ENCODE data around the gene EPO.

Gene EPO

GRCh38 chr7:100684534-100685042 is 35.7 kb upstream of the EPO start:
- no peak for TF ChIP-seq CTCF (conservative IDR thresholded peaks at IDR 0.05)
- TF ChIP-seq ZFX (IDR thresholded peaks at IDR 0.05): no peak
- H3K27ac ChIP-seq: no peak overlapping the region

GRCh38 chr7:100685049-100685605 is 35.1 kb upstream of the EPO start:
- H3K27ac ChIP-seq: no peak overlapping the region
- TF ChIP-seq CTCF (conservative IDR thresholded peaks at IDR 0.05): no peak
- no peak for TF ChIP-seq ZFX (IDR thresholded peaks at IDR 0.05)

- H3K27ac ChIP-seq: no peak overlapping the region
- TF ChIP-seq CTCF (conservative IDR thresholded peaks at IDR 0.05) (no peak), ZFX (IDR thresholded peaks at IDR 0.05) (no peak)
Observed at GRCh38 chr7:100685631-100686145, 34.6 kb upstream of the EPO start.

GRCh38 chr7:100686201-100686821 is 34.0 kb upstream of the EPO start:
- TF ChIP-seq ZFX (IDR thresholded peaks at IDR 0.05) (no peak), CTCF (conservative IDR thresholded peaks at IDR 0.05) (no peak)
- no peak overlapping the region for H3K27ac ChIP-seq

- no peak overlapping the region for H3K27ac ChIP-seq
- TF ChIP-seq ZFX (IDR thresholded peaks at IDR 0.05) (no peak), CTCF (conservative IDR thresholded peaks at IDR 0.05) (no peak)
Observed at GRCh38 chr7:100686822-100687211, 33.5 kb upstream of the EPO start.

GRCh38 chr7:100687261-100687660 is 33.0 kb upstream of the EPO start:
- TF ChIP-seq CTCF (conservative IDR thresholded peaks at IDR 0.05): no peak
- no peak overlapping the region for H3K27ac ChIP-seq

GRCh38 chr7:100687751-100688300 is 32.4 kb upstream of the EPO start:
- no peak overlapping the region for H3K27ac ChIP-seq
- TF ChIP-seq CTCF (conservative IDR thresholded peaks at IDR 0.05) (no peak), ZFX (IDR thresholded peaks at IDR 0.05) (no peak)
